PFSK-1 (cell line): ENCODE measurements around the gene FAM124B.

Experiments
- FOXP2 ChIP-seq: optimal IDR thresholded peaks from 2 replicates; pipeline ENCODE3; 2011; ENCODE audit warnings: borderline replicate concordance, control low read depth, inconsistent platforms; ENCODE audit not compliant: insufficient read depth; ENCODE audit errors: extremely low read length, extremely low read depth
- POLR2AphosphoS5 ChIP-seq: IDR thresholded peaks from 2 replicates; pipeline ENCODE4 v1.6.1; 2012; ENCODE audit warnings: low read depth, mild to moderate bottlenecking, control low read depth, low read length, moderate library complexity
- REST ChIP-seq, 2 experiments: IDR thresholded peaks; 2 replicates each; pipeline versions ENCODE4 v1.6.1 to v1.8.0; 2011 to 2012; ENCODE audit warnings: low read depth in 2 of 2, low read length in 2 of 2, control low read depth in 1 of 2, inconsistent platforms in 1 of 2, mild to moderate bottlenecking in 1 of 2, moderate library complexity in 1 of 2; ENCODE audit not compliant: insufficient read depth in 1 of 2
- SIN3A ChIP-seq: IDR thresholded peaks from 2 replicates; pipeline ENCODE4 v1.6.1; 2012; ENCODE audit warnings: mild to moderate bottlenecking, low read length, moderate library complexity, borderline replicate concordance; ENCODE audit not compliant: insufficient read depth
- TAF1 ChIP-seq: IDR thresholded peaks from 2 replicates; pipeline ENCODE4 v1.6.1; 2012; ENCODE audit warnings: low read length, control low read depth, borderline replicate concordance; ENCODE audit not compliant: insufficient read depth

DNA sequence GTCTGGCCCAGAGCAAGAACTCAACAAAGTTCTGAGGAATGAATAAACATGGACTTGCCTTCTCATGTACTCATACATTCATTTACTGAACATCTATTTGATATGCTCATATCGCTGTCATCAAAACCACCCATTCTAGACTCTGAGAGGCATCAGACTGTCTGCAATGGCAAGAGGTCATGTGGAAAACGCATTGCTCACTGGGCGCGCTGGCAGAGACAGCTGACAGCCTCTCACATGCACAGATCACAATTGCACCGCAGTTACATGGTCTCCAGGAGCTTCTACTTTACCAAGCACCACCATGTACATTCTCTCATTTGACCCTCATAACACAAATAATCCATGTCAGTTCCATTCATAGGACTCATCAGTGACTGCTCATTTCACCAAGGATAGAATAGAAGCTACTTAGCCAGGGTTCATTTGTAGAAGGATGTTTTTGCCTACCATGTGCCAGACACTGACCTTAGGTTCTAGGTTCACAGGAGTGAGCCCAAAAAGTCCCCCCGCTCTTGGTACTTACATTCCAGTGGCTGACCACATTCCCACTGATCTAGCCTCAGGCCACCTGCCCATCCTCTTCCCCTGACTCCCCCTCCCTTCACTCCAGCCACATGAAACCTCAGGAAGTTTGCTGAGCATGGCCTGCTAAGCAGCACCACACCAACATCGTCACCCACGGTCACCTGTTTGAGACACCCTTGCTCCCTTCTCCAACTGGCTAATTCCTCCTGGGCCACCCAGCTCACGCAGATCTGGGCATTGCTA is 6.1 kb downstream of the FAM124B start:
- TF ChIP-seq REST (IDR thresholded peaks at IDR 0.05; ENCODE audit: insufficient read depth in 1 of 2, low read depth in 2 of 2, low read length in 2 of 2) (no peak), TAF1 (no peak), POLR2AphosphoS5 (no peak), SIN3A (no peak), FOXP2 (no peak)
